K562 (cell line): ENCODE results near the gene HJV. TPM values are rescaled to one million over a fixed set of nuclear protein-coding genes. Genes with fewer than 3 reads are reported as not detected.
A peak's percentile ranks its signal among the peaks of the same experiment; 100 is the strongest.

Experiments used
- ATF1 ChIP-seq, 2 experiments: fragments of 450-650 bp in 1 of 2; IDR thresholded peaks; 2 replicates each; pipeline ENCODE4 v1.6.1; 2016; ENCODE audit warnings: missing compliant biosample characterization in 1 of 2, missing genetic modification characterization in 1 of 2
- CCNT2 ChIP-seq: IDR thresholded peaks from 2 replicates; pipeline ENCODE4 v1.6.1; 2011; ENCODE audit warnings: borderline replicate concordance, low read depth, mild to moderate bottlenecking, moderate library complexity, mixed read lengths, low read length; ENCODE audit not compliant: insufficient read length; ENCODE audit errors: extremely low read depth
- CHCHD3 ChIP-seq: fragments of 250-450 bp; sonication (Bioruptor Pico); IDR thresholded peaks from 2 replicates; pipeline ENCODE4 v2.1.2; 2022; ENCODE audit warnings: mild to moderate bottlenecking
- ELK3 ChIP-seq: fragments of 450-650 bp; formaldehyde crosslinking; IDR thresholded peaks from 2 replicates; pipeline ENCODE4 v1.4.0; 2020; ENCODE audit warnings: mild to moderate bottlenecking
- FOXM1 ChIP-seq, 2 experiments: fragments of 450-650 bp in 1 of 2; sonication (generic) in 1 of 2; formaldehyde crosslinking in 1 of 2; IDR thresholded peaks; 2 replicates each; pipeline versions ENCODE4 v1.6.1 to v1.9.0; 2017 to 2022; ENCODE audit warnings: low read depth in 2 of 2, mild to moderate bottlenecking in 2 of 2, missing genetic modification reagents in 1 of 2, moderate library complexity in 1 of 2
- HMG20B ChIP-seq: fragments of 250-450 bp; sonication (Bioruptor Pico); IDR thresholded peaks from 2 replicates; pipeline ENCODE4 v1.5.0; 2021; ENCODE audit warnings: mild to moderate bottlenecking
- HOXB6 ChIP-seq: fragments of 250-450 bp; sonication (Bioruptor Pico); IDR thresholded peaks from 2 replicates; pipeline ENCODE4 v1.5.1; 2022; ENCODE audit warnings: mild to moderate bottlenecking, borderline replicate concordance
- KDM5B ChIP-seq: fragments of 200-600 bp; sonication (generic); IDR thresholded peaks from 2 replicates; pipeline ENCODE4 v1.6.1; 2012; ENCODE audit warnings: low read depth, mild to moderate bottlenecking, moderate library complexity, low read length, control low read depth, inconsistent platforms; ENCODE audit not compliant: insufficient replicate concordance
- KLF1 ChIP-seq: fragments of 450-650 bp; IDR thresholded peaks from 2 replicates; pipeline ENCODE4 v1.6.1; 2016; ENCODE audit warnings: missing genetic modification characterization, missing compliant biosample characterization
- MAZ ChIP-seq, 2 experiments: fragments of 450-650 bp in 1 of 2; sonication (generic) in 1 of 2; formaldehyde crosslinking; IDR thresholded peaks in 1 of 2; conservative IDR thresholded peaks in 1 of 2; 2 replicates each; pipeline versions ENCODE4 v1.4.0 to v1.5.0; 2020; ENCODE audit warnings: mild to moderate bottlenecking in 1 of 2, missing genetic modification reagents in 1 of 2
- MECOM ChIP-seq: fragments of 250-450 bp; sonication (Bioruptor Pico); IDR thresholded peaks from 2 replicates; pipeline ENCODE4 v1.8.0; 2022; ENCODE audit warnings: inconsistent platforms
- NFRKB ChIP-seq: fragments of 450-650 bp; IDR thresholded peaks from 2 replicates; pipeline ENCODE4 v1.6.1; 2016; ENCODE audit warnings: low read depth
- NFXL1 ChIP-seq: fragments of 450-650 bp; formaldehyde crosslinking; IDR thresholded peaks from 2 replicates; pipeline ENCODE4 v1.4.0; 2021; ENCODE audit warnings: mild to moderate bottlenecking
- RFX7 ChIP-seq: fragments of 250-450 bp; sonication (Bioruptor Pico); IDR thresholded peaks from 2 replicates; pipeline ENCODE4 v1.5.1; 2021; ENCODE audit warnings: mild to moderate bottlenecking
- TOE1 ChIP-seq, 2 experiments: fragments of 450-650 bp in 1 of 2; sonication (generic) in 1 of 2; formaldehyde crosslinking in 1 of 2; IDR thresholded peaks; 2 replicates each; pipeline versions ENCODE4 v1.7.1 to v1.8.0; 2016 to 2022; ENCODE audit warnings: borderline replicate concordance in 2 of 2, mild to moderate bottlenecking in 2 of 2, antibody characterized with exemption in 1 of 2, inconsistent platforms in 1 of 2, low read depth in 1 of 2, missing genetic modification reagents in 1 of 2, moderate library complexity in 1 of 2
- ZBTB9 ChIP-seq: fragments of 450-650 bp; formaldehyde crosslinking; IDR thresholded peaks from 2 replicates; pipeline ENCODE4 v1.4.0; 2020; ENCODE audit warnings: mild to moderate bottlenecking, moderate library complexity
- ZC3H4 ChIP-seq: sonication (generic); formaldehyde crosslinking; IDR thresholded peaks from 2 replicates; pipeline ENCODE4 v1.9.0; 2021; ENCODE audit warnings: missing genetic modification reagents, borderline replicate concordance
- ZNF41 ChIP-seq: fragments of 250-450 bp; sonication (Bioruptor Pico); conservative IDR thresholded peaks from 2 replicates; pipeline ENCODE4 v1.4.0; 2020; ENCODE audit warnings: mild to moderate bottlenecking
- ZNF586 ChIP-seq: fragments of 450-650 bp; formaldehyde crosslinking; conservative IDR thresholded peaks from 2 replicates; pipeline ENCODE4 v1.4.0; 2020; ENCODE audit warnings: mild to moderate bottlenecking, moderate library complexity
- ZNF780A ChIP-seq: fragments of 250-450 bp; sonication (Bioruptor Pico); IDR thresholded peaks from 2 replicates; pipeline ENCODE4 v1.5.0; 2021; ENCODE audit warnings: mild to moderate bottlenecking
- polyA plus RNA-seq, 8 experiments: library from polyadenylated mRNA; depleted of rRNA in 4 of 8; stranded (reverse) in 5 of 8; unstranded in 3 of 8; fragments of >200 nt; fragmentation: Nextera tagmentation in 2 of 8; fragmentation: Illumina TruSeq in 1 of 8; extraction: Ambion mirVana in 2 of 8; extraction: Trizol in 1 of 8; gene quantifications; 2 replicates each; pipeline versions ENCODE4 v1.2.1 to v1.2.3, GENCODE V29; 2011 to 2014; ENCODE audit warnings: inconsistent platforms in 1 of 8, missing spikeins in 1 of 8
- total RNA-seq, 7 experiments: library from RNA; depleted of rRNA in 6 of 7; stranded (reverse); fragments of >200 nt in 6 of 7; fragmentation: Illumina TruSeq in 2 of 7; extraction: Trizol in 2 of 7; gene quantifications; 2 replicates each; pipeline versions ENCODE4 v1.2.1 to v1.2.3, GENCODE V29; 2011 to 2021; ENCODE audit warnings: low replicate concordance in 1 of 7
- TF ChIP-seq, protein P1 (sequence below): fragments of 250-450 bp; sonication (Bioruptor Pico); IDR thresholded peaks from 2 replicates; pipeline ENCODE4 v1.8.0; 2021; ENCODE audit warnings: moderate library complexity, mild to moderate bottlenecking, inconsistent platforms
- TF ChIP-seq, protein P2 (sequence below): fragments of 450-650 bp; formaldehyde crosslinking; IDR thresholded peaks from 2 replicates; pipeline ENCODE4 v1.4.0; 2022; ENCODE audit warnings: mild to moderate bottlenecking, moderate library complexity

The HJV gene
- total and polyA plus RNA-seq, 9 of the 15 experiments (the other 6 are each of a cell fraction or from before 2014, with no cell fraction given) = 1.0 to 6.6 (median 2.4) TPM

DNA sequence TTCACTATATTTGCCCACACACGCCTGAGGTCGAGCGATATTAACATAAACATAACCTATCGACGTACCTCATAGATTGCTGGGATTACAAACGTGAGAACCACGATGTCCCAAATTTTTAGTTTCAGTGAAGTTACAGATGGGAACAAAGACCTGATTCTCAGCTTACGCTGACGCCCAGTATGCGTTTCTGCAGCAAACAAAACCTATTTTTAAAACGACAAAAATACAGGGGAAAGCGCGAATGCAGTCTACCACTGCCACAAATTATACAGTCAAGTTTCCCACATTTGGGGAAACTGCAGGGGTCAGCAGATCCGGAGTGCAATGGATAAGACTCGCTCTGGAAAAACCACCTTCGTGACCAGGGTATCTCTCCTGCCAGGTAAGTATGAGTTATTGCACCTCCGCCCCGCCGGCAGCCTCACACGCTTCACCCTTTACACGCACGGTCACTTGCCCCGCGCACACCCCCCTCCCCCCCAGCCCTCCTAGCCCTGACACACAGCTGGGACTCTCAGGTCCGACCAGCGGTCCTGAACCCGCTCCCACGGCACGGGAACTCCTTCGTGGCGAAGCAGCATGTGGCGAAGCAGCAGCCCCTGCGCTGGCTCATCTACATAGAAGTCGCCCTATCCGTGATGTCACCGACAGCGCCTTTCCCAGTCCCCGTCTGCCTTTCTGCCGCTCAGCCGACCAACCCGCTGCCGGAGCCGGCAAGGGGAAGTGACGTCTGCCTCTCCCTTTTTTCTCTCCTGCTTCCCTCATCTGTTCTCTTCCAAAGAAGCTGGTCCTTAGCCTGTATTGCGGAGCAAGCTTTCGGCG is 30.5 kb upstream of the HJV start (continued):
- peak; percentile 86; the same call in 1 of the 2 replicates for TF ChIP-seq ELK3 (CRISPR knock-in tag)
- peak; percentile 83 to 89; a peak in 3 of 4 replicates for TF ChIP-seq MAZ (CRISPR knock-in tag; conservative IDR thresholded peaks at IDR 0.05 in 1 of 2, IDR thresholded peaks at IDR 0.05 in 1 of 2)
- TF ChIP-seq KLF1 = 0 out of 2 replicates have a peak, but pooled peaks have one; percentile 19
- TF ChIP-seq TOE1 (IDR thresholded peaks at IDR 0.05; ENCODE audit: borderline replicate concordance) = peak; percentile 90
- TF ChIP-seq TOE1 (CRISPR knock-in tag; IDR thresholded peaks at IDR 0.05; ENCODE audit: borderline replicate concordance, low read depth) = peak; percentile 77; the same call in 1 of the 2 replicates
- TF ChIP-seq HMG20B (CRISPR knock-in tag) = peak; percentile 95
- peak; percentile 87 for TF ChIP-seq ZNF780A (CRISPR knock-in tag)
- TF ChIP-seq ZNF586 = peak; percentile 88
- TF ChIP-seq, protein P1, sequence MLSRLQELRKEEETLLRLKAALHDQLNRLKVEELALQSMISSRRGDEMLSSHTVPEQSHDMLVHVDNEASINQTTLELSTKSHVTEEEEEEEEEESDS = peak; percentile 89
- 0 out of 2 replicates have a peak, but pooled peaks have one; percentile 27 for TF ChIP-seq FOXM1 (IDR thresholded peaks at IDR 0.05; ENCODE audit: low read depth)
- 0 out of 2 replicates have a peak, but pooled peaks have one; percentile 33 for TF ChIP-seq FOXM1 (CRISPR knock-in tag; IDR thresholded peaks at IDR 0.05; ENCODE audit: low read depth)
- 0 out of 2 replicates have a peak, but pooled peaks have one; percentile 19 for TF ChIP-seq ATF1 (CRISPR knock-in tag; IDR thresholded peaks at IDR 0.05)
- TF ChIP-seq ATF1 (tag; IDR thresholded peaks at IDR 0.05) = peak; percentile 84
- peak; percentile 98 for TF ChIP-seq RFX7 (CRISPR knock-in tag)
- peak; percentile 99 for TF ChIP-seq KDM5B
- peak; percentile 96 for TF ChIP-seq ZBTB9
- peak; percentile 99 for TF ChIP-seq CHCHD3 (CRISPR knock-in tag)
- TF ChIP-seq HOXB6 = peak; percentile 97
- peak; percentile 87 for TF ChIP-seq ZNF41 (CRISPR knock-in tag)
- peak; percentile 49 for TF ChIP-seq CCNT2
- peak; percentile 42; the same call in 1 of the 2 replicates for TF ChIP-seq MECOM (CRISPR knock-in tag)
- TF ChIP-seq, protein P2, sequence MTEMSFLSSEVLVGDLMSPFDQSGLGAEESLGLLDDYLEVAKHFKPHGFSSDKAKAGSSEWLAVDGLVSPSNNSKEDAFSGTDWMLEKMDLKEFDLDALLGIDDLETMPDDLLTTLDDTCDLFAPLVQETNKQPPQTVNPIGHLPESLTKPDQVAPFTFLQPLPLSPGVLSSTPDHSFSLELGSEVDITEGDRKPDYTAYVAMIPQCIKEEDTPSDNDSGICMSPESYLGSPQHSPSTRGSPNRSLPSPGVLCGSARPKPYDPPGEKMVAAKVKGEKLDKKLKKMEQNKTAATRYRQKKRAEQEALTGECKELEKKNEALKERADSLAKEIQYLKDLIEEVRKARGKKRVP (CRISPR knock-in tag) = peak; percentile 90
- peak; percentile 89 for TF ChIP-seq NFXL1 (CRISPR knock-in tag)
- TF ChIP-seq ZC3H4 (CRISPR knock-in tag) = peak; percentile 100
- 0 out of 2 replicates have a peak, but pooled peaks have one; percentile 18 for TF ChIP-seq NFRKB
